Upper lobe of right lung (tissue), 1 donor: ENCODE measurements around the gene COL15A1. TPM values are rescaled to one million over a fixed set of nuclear protein-coding genes. Genes with fewer than 3 reads are reported as not detected.

Experiments used
- ATAC-seq: fragments of 200-7000 bp; cut with Tn5 transposase; one replicate; pipeline ENCODE4 v1.9.1; 2020; ENCODE audit warnings: mild to moderate bottlenecking, moderate library complexity
- DNase-seq: peaks from one replicate; pipeline ENCODE4 v3.0.0-alpha.2; 2020
- H3K27ac ChIP-seq: fragments of 200-600 bp; one replicate; pipeline ENCODE4 v1.8.0; 2022
- H3K27me3 ChIP-seq: fragments of 200-600 bp; one replicate; pipeline ENCODE4 v1.8.0; 2022; ENCODE audit warnings: mild to moderate bottlenecking
- H3K36me3 ChIP-seq: fragments of 200-600 bp; one replicate; pipeline ENCODE4 v1.8.0; 2022
- H3K4me1 ChIP-seq: fragments of 200-600 bp; one replicate; pipeline ENCODE4 v1.8.0; 2022
- H3K4me3 ChIP-seq: fragments of 200-600 bp; one replicate; pipeline ENCODE4 v1.8.0; 2022; ENCODE audit warnings: mild to moderate bottlenecking
- H3K9me3 ChIP-seq: fragments of 200-600 bp; one replicate; pipeline ENCODE4 v1.8.0; 2022
- intact Hi-C: fragments of 100-400 bp; cut with DNase I; formaldehyde crosslinking; loops from one replicate; pipeline ENCODE4 v1.11.0; 2022
- total RNA-seq: library from RNA; stranded (reverse); fragmentation: NEBNext Ultra II Directional; extraction: Animal tissue kit (Norgen Biotek cat#: 25700); gene quantifications from one replicate; pipeline ENCODE4 v1.2.1, GENCODE V29; 2021
- TF ChIP-seq, protein P1 (sequence below): fragments of 200-600 bp; IDR thresholded peaks from one replicate; pipeline ENCODE4 v1.8.0; 2022; ENCODE audit warnings: antibody characterized with exemption
- donor health status: DM: no; HTN: yes; CAD: no; lungs with severe emphysema.

The COL15A1 gene
- total RNA-seq, 1 donor from 2014 or later: 8.0 TPM

DNA sequence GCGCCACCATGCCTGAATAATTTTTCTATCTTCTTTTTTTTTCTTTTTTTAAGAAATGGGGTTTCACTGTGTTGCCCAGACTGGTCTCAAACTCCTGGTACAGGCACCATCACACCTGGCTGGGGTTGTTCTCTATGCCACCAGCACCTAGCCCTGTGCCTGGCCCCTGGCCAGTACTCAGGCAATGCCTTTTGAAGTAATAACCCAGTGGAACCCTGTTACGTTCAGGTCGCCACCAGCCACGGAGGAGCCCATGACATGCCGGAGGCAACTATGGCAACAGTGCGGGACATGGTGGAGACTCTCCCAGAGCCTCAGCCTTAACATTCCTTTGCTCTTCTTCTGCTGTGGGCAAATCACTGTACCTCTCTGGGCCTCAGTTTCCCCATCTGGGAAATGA lies 14.1 kb downstream of the COL15A1 start:
- H3K27ac ChIP-seq: peak overlapping the region; percentile 71
- intact Hi-C loops: no loop called here
- H3K4me3 ChIP-seq: no peak overlapping the region
- no peak for DNase-seq
- no peak for ATAC-seq
- H3K9me3 ChIP-seq: no peaks in the 10 kb centered on the region
- H3K27me3 ChIP-seq: no peaks in the 10 kb centered on the region
- peaks cover 5% of the 10 kb centered on the region for H3K4me1 ChIP-seq
- no peaks in the 10 kb centered on the region for H3K36me3 ChIP-seq
- TF ChIP-seq, protein P1, sequence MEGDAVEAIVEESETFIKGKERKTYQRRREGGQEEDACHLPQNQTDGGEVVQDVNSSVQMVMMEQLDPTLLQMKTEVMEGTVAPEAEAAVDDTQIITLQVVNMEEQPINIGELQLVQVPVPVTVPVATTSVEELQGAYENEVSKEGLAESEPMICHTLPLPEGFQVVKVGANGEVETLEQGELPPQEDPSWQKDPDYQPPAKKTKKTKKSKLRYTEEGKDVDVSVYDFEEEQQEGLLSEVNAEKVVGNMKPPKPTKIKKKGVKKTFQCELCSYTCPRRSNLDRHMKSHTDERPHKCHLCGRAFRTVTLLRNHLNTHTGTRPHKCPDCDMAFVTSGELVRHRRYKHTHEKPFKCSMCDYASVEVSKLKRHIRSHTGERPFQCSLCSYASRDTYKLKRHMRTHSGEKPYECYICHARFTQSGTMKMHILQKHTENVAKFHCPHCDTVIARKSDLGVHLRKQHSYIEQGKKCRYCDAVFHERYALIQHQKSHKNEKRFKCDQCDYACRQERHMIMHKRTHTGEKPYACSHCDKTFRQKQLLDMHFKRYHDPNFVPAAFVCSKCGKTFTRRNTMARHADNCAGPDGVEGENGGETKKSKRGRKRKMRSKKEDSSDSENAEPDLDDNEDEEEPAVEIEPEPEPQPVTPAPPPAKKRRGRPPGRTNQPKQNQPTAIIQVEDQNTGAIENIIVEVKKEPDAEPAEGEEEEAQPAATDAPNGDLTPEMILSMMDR: no peak

DNA sequence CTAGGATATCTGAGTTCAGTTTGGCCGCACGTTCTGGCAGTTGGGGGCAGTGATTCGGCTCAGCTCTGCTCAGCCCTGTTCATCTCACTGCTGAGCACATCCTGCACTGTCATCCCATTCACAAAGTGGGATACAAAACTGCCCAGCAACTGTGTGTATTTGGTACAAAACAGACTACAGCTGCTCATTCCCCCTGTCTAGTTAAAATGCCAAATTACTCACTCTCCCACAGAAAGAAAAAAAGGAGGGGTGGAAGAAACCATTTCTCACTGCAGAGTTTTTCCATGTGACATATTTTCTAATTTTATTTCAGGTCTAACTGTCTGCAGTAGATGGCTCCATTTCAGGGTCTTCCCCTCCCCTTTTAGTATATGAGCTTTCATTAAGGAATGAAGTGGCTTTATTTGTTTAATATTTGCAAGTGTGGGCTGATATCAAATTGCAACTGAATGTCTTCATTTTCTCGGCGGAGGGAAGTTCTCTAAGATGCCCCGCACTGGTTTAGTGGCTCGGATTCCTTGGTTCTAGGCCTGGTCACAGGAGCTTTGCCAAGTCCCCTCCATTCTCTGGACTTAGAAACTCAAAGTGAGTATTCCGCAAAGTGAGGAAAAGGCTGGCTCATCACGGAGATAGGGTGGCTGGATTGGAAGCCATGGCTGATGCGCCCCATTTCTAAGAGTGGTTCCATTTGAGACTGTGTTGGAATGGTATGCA lies 14.7 kb downstream of the COL15A1 start:
- Histone ChIP-seq H3K9me3 (no peaks in the 10 kb centered on the region), H3K4me3 (no peak overlapping the region), H3K4me1 (peaks cover 5% of the 10 kb centered on the region), H3K36me3 (no peaks in the 10 kb centered on the region), H3K27ac (peak overlapping the region; percentile 71), H3K27me3 (no peaks in the 10 kb centered on the region)
- intact Hi-C loops: no loop called here
- TF ChIP-seq, protein P1: no peak
- DNase-seq: no peak
- peak; percentile 62 for ATAC-seq

DNA sequence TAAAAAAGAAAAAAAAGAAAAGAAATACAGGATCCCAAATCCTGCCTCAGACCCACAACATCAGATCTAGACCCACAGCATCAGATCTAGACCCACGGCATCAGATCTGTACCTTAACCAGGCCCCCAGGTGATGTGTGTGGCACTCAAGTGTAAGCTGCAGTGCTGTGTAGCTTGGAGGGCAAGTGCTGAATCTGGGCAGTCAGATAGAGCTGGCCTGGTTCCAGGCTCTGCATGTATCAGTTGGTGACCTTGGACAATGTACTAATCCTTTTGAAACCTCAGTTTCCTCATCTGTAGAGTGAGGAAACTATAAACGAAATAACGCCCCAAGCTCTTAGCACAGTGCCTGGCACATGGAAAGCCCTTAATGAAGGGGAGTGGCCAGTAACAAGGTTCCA lies 16.7 kb downstream of the COL15A1 start:
- DNase-seq (no peak), ATAC-seq (no peak)
- TF ChIP-seq, protein P1: no peak
- Histone ChIP-seq H3K27ac (peak overlapping the region; percentile 24), H3K27me3 (no peaks in the 10 kb centered on the region), H3K4me3 (no peak overlapping the region), H3K4me1 (peaks cover 7% of the 10 kb centered on the region), H3K36me3 (no peaks in the 10 kb centered on the region), H3K9me3 (no peaks in the 10 kb centered on the region)
- intact Hi-C loops: no loop called here

DNA sequence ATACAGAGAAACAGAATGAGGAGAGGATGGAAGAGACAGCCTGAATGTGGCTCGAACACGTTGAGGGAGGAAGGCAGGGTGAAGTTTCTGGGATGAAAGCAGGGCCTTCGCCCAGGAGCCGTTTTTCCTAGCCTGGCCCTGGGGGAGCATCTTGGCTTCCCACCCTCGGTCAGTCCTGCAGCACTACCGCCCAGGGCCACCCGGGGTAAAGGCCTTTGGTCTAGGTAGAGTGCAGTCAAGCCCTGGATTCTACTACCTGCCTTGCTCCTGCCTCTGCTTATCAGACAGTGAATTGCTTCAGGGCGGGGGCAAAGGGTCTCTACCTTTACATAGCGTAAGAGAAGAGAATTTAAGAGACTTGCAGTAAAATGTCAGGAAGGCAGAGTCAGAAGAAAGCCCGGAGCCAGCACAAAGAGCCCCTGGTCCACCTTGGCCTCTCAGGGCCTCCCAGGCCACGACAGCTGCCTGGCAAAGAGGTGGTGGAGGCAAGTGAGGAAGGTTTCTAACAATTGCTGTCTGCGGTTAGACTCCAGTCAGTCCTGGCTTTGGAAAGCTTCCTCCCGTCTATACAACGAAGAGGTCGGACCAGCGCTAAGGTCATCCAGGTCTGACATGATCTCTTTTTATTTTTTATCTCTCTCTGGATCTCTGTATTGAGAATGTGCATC lies 17.9 kb downstream of the COL15A1 start:
- Histone ChIP-seq H3K4me3 (no peak overlapping the region), H3K9me3 (no peaks in the 10 kb centered on the region), H3K4me1 (peaks cover 9% of the 10 kb centered on the region), H3K27me3 (no peaks in the 10 kb centered on the region), H3K27ac (no peak overlapping the region), H3K36me3 (no peaks in the 10 kb centered on the region)
- intact Hi-C loops: no loop called here
- TF ChIP-seq, protein P1: no peak
- no peak for DNase-seq
- no peak for ATAC-seq

DNA sequence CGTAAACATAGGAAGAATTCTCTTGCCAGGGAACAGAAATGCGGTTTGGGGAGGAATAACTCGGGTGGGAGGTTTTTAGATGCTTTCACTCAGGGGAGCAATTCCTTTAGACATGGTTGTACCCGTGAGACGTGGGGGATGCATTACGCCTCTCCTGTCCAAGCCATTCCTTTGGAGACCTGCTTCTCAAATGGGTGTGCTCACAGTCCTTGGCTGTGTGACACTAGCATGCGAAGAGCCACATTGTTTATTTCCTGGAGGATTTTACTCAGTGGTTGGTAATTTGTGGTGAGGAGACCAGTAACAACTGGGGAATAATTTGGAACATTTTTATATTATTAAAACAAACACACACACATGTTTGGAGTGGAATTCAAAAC lies 18.5 kb downstream of the COL15A1 start:
- intact Hi-C loops: no loop called here
- Histone ChIP-seq H3K27ac (no peak overlapping the region), H3K4me3 (no peak overlapping the region), H3K9me3 (no peaks in the 10 kb centered on the region), H3K36me3 (no peaks in the 10 kb centered on the region), H3K4me1 (peaks cover 9% of the 10 kb centered on the region), H3K27me3 (no peaks in the 10 kb centered on the region)
- TF ChIP-seq, protein P1: no peak
- ATAC-seq: no peak
- DNase-seq: no peak
